B cell (primary cell): ENCODE data around the gene FSIP1. TPM values are rescaled to one million over a fixed set of nuclear protein-coding genes. Genes with fewer than 3 reads are reported as not detected.

Experiments used
- ATAC-seq: fragments of 200-7000 bp; cut with Tn5 transposase; one replicate; pipeline ENCODE4 v1.10.0; 2021; ENCODE audit warnings: low read depth, mild to moderate bottlenecking, moderate number of reproducible peaks, moderate library complexity
- CTCF ChIA-PET: fragments of 350-600 bp; sonication (Branson Sonifier 250); formaldehyde crosslinking; loops from one replicate; lab custom pipeline; 2021; ENCODE audit warnings: antibody characterized with exemption, inconsistent platforms; lab: Charles Lee
- POLR2A ChIA-PET: fragments of 350-600 bp; sonication (Branson Sonifier 250); formaldehyde crosslinking; loops from one replicate; lab custom pipeline; 2021; ENCODE audit warnings: antibody characterized with exemption; lab: Charles Lee
- DNase-seq: peaks from one replicate; pipeline ENCODE4 v3.0.0; 2013
- H2AFZ ChIP-seq: 2 replicates; pipeline ENCODE4 v1.6.1; 2012; ENCODE audit warnings: mild to moderate bottlenecking, low read depth, low read length; ENCODE audit not compliant: insufficient read depth, poor library complexity, severe bottlenecking
- H3K27ac ChIP-seq, 2 donors: 1 replicate in 1 of 2; 2 replicates in 1 of 2; pipeline ENCODE4 v1.5.1; 2012 to 2013; ENCODE audit warnings: low read length in 2 of 2, mild to moderate bottlenecking in 2 of 2, moderate library complexity in 1 of 2
- H3K27me3 ChIP-seq, 4 experiments: fragments of 200-600 bp in 1 of 4; sonication (generic) in 1 of 4; replicated peaks in 1 of 4; 1 replicate in 2 of 4; 2 replicates in 2 of 4; pipeline versions ENCODE4 v1.6.1 to v1.7.0; 2013 to 2016; ENCODE audit warnings: low read length in 3 of 4, mild to moderate bottlenecking in 2 of 4, mixed read lengths in 1 of 4, moderate library complexity in 1 of 4; ENCODE audit not compliant: insufficient read depth in 4 of 4, control insufficient read depth in 3 of 4; ENCODE audit errors: control extremely low read depth in 1 of 4
- H3K36me3 ChIP-seq, 2 experiments: replicated peaks in 1 of 2; 1 replicate in 1 of 2; 2 replicates in 1 of 2; pipeline versions ENCODE4 v1.6.1 to v1.7.1; 2013; ENCODE audit warnings: low read length in 1 of 2; ENCODE audit not compliant: insufficient read depth in 2 of 2, control insufficient read depth in 1 of 2; ENCODE audit errors: control extremely low read depth in 1 of 2, extremely low read depth in 1 of 2
- H3K4me1 ChIP-seq, 2 donors: fragments of 200-600 bp in 1 of 2; sonication (generic) in 1 of 2; 1 replicate in 1 of 2; 2 replicates in 1 of 2; pipeline versions ENCODE4 v1.5.1 to v1.6.1; 2013 to 2017; ENCODE audit warnings: low read length in 2 of 2; ENCODE audit not compliant: control insufficient read depth in 2 of 2, insufficient read depth in 2 of 2
- H3K4me2 ChIP-seq: replicated peaks from 2 replicates; pipeline ENCODE3; 2012; ENCODE audit warnings: mild to moderate bottlenecking, low read depth, low read length; ENCODE audit not compliant: poor library complexity, severe bottlenecking
- H3K4me3 ChIP-seq, 5 experiments: fragments of 200-600 bp in 1 of 5; sonication (generic) in 1 of 5; 1 replicate in 3 of 5; 2 replicates in 2 of 5; pipeline versions ENCODE4 v1.5.1 to v1.7.0; 2011 to 2016; ENCODE audit warnings: low read length in 4 of 5, mild to moderate bottlenecking in 4 of 5, low read depth in 2 of 5, control low read depth in 1 of 5, moderate library complexity in 1 of 5; ENCODE audit not compliant: insufficient read depth in 1 of 5; ENCODE audit errors: control extremely low read depth in 1 of 5, extremely low read depth in 1 of 5
- H3K79me2 ChIP-seq: fragments of 200-600 bp; sonication (generic); one replicate; pipeline ENCODE4 v1.6.0; 2016; ENCODE audit warnings: low read length; ENCODE audit not compliant: control insufficient read depth, insufficient read depth
- H3K9ac ChIP-seq: fragments of 200-600 bp; sonication (generic); 2 replicates; pipeline ENCODE4 v1.6.1; 2017; ENCODE audit warnings: mild to moderate bottlenecking, low read length, moderate library complexity
- H3K9me3 ChIP-seq, 3 donors: one replicate each; pipeline versions ENCODE4 v1.6.1 to v1.7.1; 2013; ENCODE audit warnings: low read length in 2 of 3; ENCODE audit not compliant: control insufficient read depth in 2 of 3, insufficient read depth in 1 of 3; ENCODE audit errors: control extremely low read depth in 1 of 3
- H4K20me1 ChIP-seq: 2 replicates; pipeline ENCODE4 v1.6.0; 2012; ENCODE audit warnings: mild to moderate bottlenecking, low read length; ENCODE audit not compliant: insufficient read depth, control insufficient read depth, poor library complexity, severe bottlenecking
- H3K27ac Mint-ChIP-seq: one replicate; pipeline ENCODE4 v1.8.0; 2021; ENCODE audit warnings: mixed read lengths
- H3K27me3 Mint-ChIP-seq: one replicate; pipeline ENCODE4 v1.8.0; 2021; ENCODE audit warnings: mixed read lengths
- H3K4me1 Mint-ChIP-seq: one replicate; pipeline ENCODE4 v1.8.0; 2021; ENCODE audit warnings: mixed read lengths
- H3K4me3 Mint-ChIP-seq: one replicate; pipeline ENCODE4 v1.8.0; 2021; ENCODE audit warnings: mixed read lengths
- H3K9me3 Mint-ChIP-seq: one replicate; pipeline ENCODE4 v1.8.0; 2022; ENCODE audit warnings: mixed read lengths; ENCODE audit not compliant: insufficient read depth
- EZH2 ChIP-seq: IDR thresholded peaks from 2 replicates; pipeline ENCODE4 v1.6.1; 2012; ENCODE audit warnings: borderline replicate concordance, low read depth, mild to moderate bottlenecking, moderate library complexity, low read length; ENCODE audit not compliant: insufficient read depth, poor library complexity, severe bottlenecking
- WGBS: methylation state at CpG from one replicate; pipeline ENCODE4 v1.1.5; 2013; ENCODE audit warnings: missing lambda C conversion rate; ENCODE audit not compliant: insufficient coverage; 5-methylcytosine and 5-hydroxymethylcytosine counted together
- intact Hi-C: fragments of 100-400 bp; cut with micrococcal nuclease; formaldehyde crosslinking; loops from one replicate; pipeline ENCODE4 v1.10.0; 2022
- polyA plus RNA-seq: library from polyadenylated mRNA; depleted of rRNA; stranded (reverse); fragments of >200 nt; gene quantifications from 2 replicates; pipeline ENCODE4 v1.2.3, GENCODE V29; 2012
- total RNA-seq, 2 donors: library from RNA; stranded (reverse); fragments of 120-200 nt in 1 of 2; gene quantifications; 1 replicate in 1 of 2; 2 replicates in 1 of 2; pipeline versions ENCODE4 v1.2.3 to v1.2.4, GENCODE V29; 2013 to 2022
- TF ChIP-seq, protein P1 (sequence below): fragments of 200-600 bp; IDR thresholded peaks from one replicate; pipeline ENCODE4 v1.8.0; 2022; ENCODE audit warnings: antibody characterized with exemption, mild to moderate bottlenecking

Gene FSIP1
- total and polyA plus RNA-seq, 2 donors (not counting 1 experiment from before 2014, with no cell fraction given), result 0.19 to 0.49 TPM

DNA sequence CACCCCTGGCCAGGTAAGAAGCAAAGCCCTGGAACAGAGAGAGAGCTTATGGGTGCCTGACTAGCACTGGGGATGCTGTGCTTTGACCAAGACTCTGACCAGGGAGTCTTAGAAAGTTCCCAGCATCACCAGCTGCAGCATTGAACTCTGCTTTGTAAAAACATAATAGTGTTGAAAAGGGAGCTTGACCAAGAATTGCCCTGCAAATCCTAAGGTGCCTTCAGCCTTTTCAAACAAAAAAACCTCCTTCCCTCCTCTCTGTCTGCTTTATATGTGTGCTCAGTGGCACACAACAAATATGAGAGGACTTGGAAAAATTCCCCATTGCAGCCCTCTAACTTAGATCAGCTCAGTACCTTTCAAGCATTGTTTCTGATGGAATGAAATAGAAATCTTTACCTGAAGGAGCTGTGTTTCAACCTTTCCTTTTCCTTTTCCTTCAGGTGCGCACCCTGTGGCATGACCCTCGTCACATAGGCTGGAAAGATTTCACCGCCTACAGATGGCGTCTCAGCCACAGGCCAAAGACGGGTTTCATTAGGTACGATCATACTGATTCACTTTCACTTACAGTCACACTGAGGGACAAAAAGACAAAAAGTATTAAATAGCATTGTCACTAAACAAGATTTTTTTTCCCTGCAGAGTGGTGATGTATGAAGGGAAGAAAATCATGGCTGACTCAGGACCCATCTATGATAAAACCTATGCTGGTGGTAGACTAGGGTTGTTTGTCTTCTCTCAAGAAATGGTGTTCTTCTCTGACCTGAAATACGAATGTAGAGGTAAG is 188.8 kb downstream of the FSIP1 start:
- Mint-ChIP-seq H3K4me1 (no peaks in the 10 kb centered on the region), H3K27ac (no peak overlapping the region), H3K4me3 (no peak overlapping the region), H3K9me3 (no peaks in the 10 kb centered on the region), H3K27me3 (peaks cover 6% of the 10 kb centered on the region)
- H3K36me3 ChIP-seq, result no peaks in the 10 kb centered on the region
- H2AFZ ChIP-seq, result no peak overlapping the region
- no peak overlapping the region for H3K9ac ChIP-seq
- ChIA-PET CTCF (no interaction called here), POLR2A (no interaction called here)
- H3K4me3 ChIP-seq, result no peak overlapping the region
- no peak for DNase-seq
- H3K79me2 ChIP-seq, result no peaks in the 10 kb centered on the region
- no peaks in the 10 kb centered on the region for H3K9me3 ChIP-seq
- H3K4me1 ChIP-seq, result no peaks in the 10 kb centered on the region
- no peak for ATAC-seq
- no peaks in the 10 kb centered on the region for H3K27me3 ChIP-seq
- 89% methylated on average over 4 of the region's 7 CpGs for WGBS
- no peak overlapping the region for H3K4me2 ChIP-seq
- H3K27ac ChIP-seq, result no peak overlapping the region
- no peaks in the 10 kb centered on the region for H4K20me1 ChIP-seq
- TF ChIP-seq, protein P1, sequence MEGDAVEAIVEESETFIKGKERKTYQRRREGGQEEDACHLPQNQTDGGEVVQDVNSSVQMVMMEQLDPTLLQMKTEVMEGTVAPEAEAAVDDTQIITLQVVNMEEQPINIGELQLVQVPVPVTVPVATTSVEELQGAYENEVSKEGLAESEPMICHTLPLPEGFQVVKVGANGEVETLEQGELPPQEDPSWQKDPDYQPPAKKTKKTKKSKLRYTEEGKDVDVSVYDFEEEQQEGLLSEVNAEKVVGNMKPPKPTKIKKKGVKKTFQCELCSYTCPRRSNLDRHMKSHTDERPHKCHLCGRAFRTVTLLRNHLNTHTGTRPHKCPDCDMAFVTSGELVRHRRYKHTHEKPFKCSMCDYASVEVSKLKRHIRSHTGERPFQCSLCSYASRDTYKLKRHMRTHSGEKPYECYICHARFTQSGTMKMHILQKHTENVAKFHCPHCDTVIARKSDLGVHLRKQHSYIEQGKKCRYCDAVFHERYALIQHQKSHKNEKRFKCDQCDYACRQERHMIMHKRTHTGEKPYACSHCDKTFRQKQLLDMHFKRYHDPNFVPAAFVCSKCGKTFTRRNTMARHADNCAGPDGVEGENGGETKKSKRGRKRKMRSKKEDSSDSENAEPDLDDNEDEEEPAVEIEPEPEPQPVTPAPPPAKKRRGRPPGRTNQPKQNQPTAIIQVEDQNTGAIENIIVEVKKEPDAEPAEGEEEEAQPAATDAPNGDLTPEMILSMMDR, result no peak
- TF ChIP-seq EZH2, result no peak
- intact Hi-C loops, result no loop called here

DNA sequence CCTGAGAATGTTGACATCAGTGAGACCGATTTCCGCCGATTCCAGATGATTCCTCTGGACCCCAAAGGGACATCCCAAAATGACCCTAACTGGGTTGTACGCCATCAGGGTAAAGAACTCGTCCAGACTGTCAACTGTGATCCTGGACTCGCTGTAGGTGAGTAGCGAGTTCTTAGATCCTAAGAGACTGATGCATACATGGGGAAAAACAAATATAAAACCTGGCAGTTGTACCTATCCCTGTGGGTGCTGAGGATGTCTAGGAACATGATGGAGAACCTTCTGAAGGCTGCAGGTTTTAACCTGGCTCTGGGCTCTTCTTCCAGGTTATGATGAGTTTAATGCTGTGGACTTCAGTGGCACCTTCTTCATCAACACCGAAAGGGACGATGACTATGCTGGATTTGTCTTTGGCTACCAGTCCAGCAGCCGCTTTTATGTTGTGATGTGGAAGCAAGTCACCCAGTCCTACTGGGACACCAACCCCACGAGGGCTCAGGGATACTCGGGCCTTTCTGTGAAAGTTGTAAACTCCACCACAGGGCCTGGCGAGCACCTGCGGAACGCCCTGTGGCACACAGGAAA is 189.5 kb downstream of the FSIP1 start:
- Histone ChIP-seq H3K79me2 (no peaks in the 10 kb centered on the region), H3K27ac (no peak overlapping the region), H4K20me1 (no peaks in the 10 kb centered on the region), H3K36me3 (no peaks in the 10 kb centered on the region), H3K4me2 (no peak overlapping the region), H2AFZ (no peak overlapping the region), H3K27me3 (no peaks in the 10 kb centered on the region), H3K9ac (no peak overlapping the region), H3K4me1 (no peaks in the 10 kb centered on the region), H3K4me3 (no peak overlapping the region), H3K9me3 (no peaks in the 10 kb centered on the region)
- CTCF ChIA-PET, result no interaction called here
- H3K9me3 Mint-ChIP-seq, result no peaks in the 10 kb centered on the region
- TF ChIP-seq, protein P1, result no peak
- no peak for TF ChIP-seq EZH2
- DNase-seq, result no peak
- H3K27ac Mint-ChIP-seq, result no peak overlapping the region
- H3K27me3 Mint-ChIP-seq, result peaks cover 4% of the 10 kb centered on the region
- intact Hi-C loops, result no loop called here
- POLR2A ChIA-PET, result no interaction called here
- no peak for ATAC-seq
- no peaks in the 10 kb centered on the region for H3K4me1 Mint-ChIP-seq
- H3K4me3 Mint-ChIP-seq, result no peak overlapping the region
- WGBS, result 97% methylated on average over 14 of the region's 15 CpGs
